OCI-LY7 (cell line): Measurements from ENCODE around the gene PIRT. TPM values are rescaled to one million over a fixed set of nuclear protein-coding genes. Genes with fewer than 3 reads are reported as not detected.

Experiments used
- BruUV-seq: library from RNA; stranded (reverse); fragments of 400-500 nt; replicated peaks from 2 replicates; lab custom pipeline; 2021; lab: Mats Ljungman, UMichigan
- CTCF ChIA-PET: fragments of 300-600 bp; sonication (Branson Sonifier 250); formaldehyde crosslinking; loops from one replicate; lab custom pipeline; 2022; ENCODE audit warnings: antibody characterized with exemption; ENCODE audit not compliant: unreplicated experiment; lab: Charles Lee
- POLR2A ChIA-PET: fragments of 300-600 bp; sonication (Branson Sonifier 250); formaldehyde crosslinking; loops from one replicate; lab custom pipeline; 2022; ENCODE audit warnings: antibody characterized with exemption; lab: Charles Lee
- DNase-seq: peaks from one replicate; pipeline ENCODE4 v3.0.0-alpha.2; 2015; ENCODE audit warnings: low spot score
- H2AFZ ChIP-seq: fragments of 200-600 bp; sonication (generic), shearing (Covaris generic); 2 replicates; pipeline ENCODE4 v1.6.1; 2014; ENCODE audit warnings: mild to moderate bottlenecking, antibody characterized with exemption, low read length, moderate library complexity
- H3K27ac ChIP-seq: fragments of 200-600 bp; sonication (generic); 2 replicates; pipeline ENCODE4 v1.5.1; 2014; ENCODE audit warnings: mixed run types, low read depth, mild to moderate bottlenecking, moderate library complexity, low read length, inconsistent platforms; ENCODE audit not compliant: poor library complexity, severe bottlenecking
- H3K36me3 ChIP-seq: fragments of 200-600 bp; sonication (generic); 2 replicates; pipeline ENCODE4 v1.6.1; 2014; ENCODE audit warnings: mild to moderate bottlenecking, antibody characterized with exemption, low read length, moderate library complexity, mixed read lengths; ENCODE audit not compliant: insufficient read depth
- H3K4me1 ChIP-seq: fragments of 200-600 bp; sonication (generic); 2 replicates; pipeline ENCODE4 v1.5.1; 2014; ENCODE audit warnings: mild to moderate bottlenecking, low read length; ENCODE audit not compliant: insufficient read depth, poor library complexity, severe bottlenecking
- H3K4me2 ChIP-seq: fragments of 200-600 bp; sonication (generic); 2 replicates; pipeline ENCODE4 v1.6.1; 2014; ENCODE audit warnings: mild to moderate bottlenecking, low read length
- H3K4me3 ChIP-seq: fragments of 200-600 bp; sonication (generic); 2 replicates; pipeline ENCODE4 v1.5.1; 2014; ENCODE audit warnings: mild to moderate bottlenecking, low read depth, low read length; ENCODE audit not compliant: poor library complexity, severe bottlenecking
- H3K79me2 ChIP-seq: fragments of 200-600 bp; sonication (generic); 2 replicates; pipeline ENCODE4 v1.6.1; 2016; ENCODE audit warnings: low read depth, mild to moderate bottlenecking, low read length, moderate library complexity, mixed read lengths; ENCODE audit not compliant: insufficient read depth
- H3K9me2 ChIP-seq: fragments of 200-600 bp; sonication (generic); 2 replicates; pipeline ENCODE4 v1.6.1; 2016; ENCODE audit warnings: mild to moderate bottlenecking, low read length, mixed read lengths; ENCODE audit not compliant: insufficient read depth
- H3K9me3 ChIP-seq: fragments of 200-600 bp; sonication (generic); 2 replicates; pipeline ENCODE4 v1.6.1; 2014; ENCODE audit warnings: mild to moderate bottlenecking, mixed run types, low read length, mixed read lengths
- H4K20me1 ChIP-seq: fragments of 200-600 bp; sonication (generic); 2 replicates; pipeline ENCODE4 v1.6.1; 2014; ENCODE audit warnings: mild to moderate bottlenecking, antibody characterized with exemption, low read length, moderate library complexity, mixed read lengths; ENCODE audit not compliant: insufficient read depth
- EZH2phosphoT487 ChIP-seq: fragments of 200-600 bp; sonication (generic); IDR thresholded peaks from 2 replicates; pipeline ENCODE4 v1.6.1; 2018; ENCODE audit warnings: low read depth, borderline replicate concordance, mild to moderate bottlenecking, mixed run types, antibody characterized with exemption, low read length, moderate library complexity, mixed read lengths
- intact Hi-C: fragments of 100-400 bp; cut with micrococcal nuclease; formaldehyde crosslinking; loops from one replicate; pipeline ENCODE4 v1.10.0; 2022; ENCODE audit not compliant: unreplicated experiment
- total RNA-seq, 2 experiments: library from RNA; depleted of rRNA in 1 of 2; stranded (reverse); fragments of >200 nt in 1 of 2; shearing (Covaris generic) in 1 of 2; gene quantifications; 2 replicates each; pipeline ENCODE4 v1.2.3, GENCODE V29; 2014 to 2022
- TF ChIP-seq, protein P1 (sequence below): fragments of 200-600 bp; sonication (generic); conservative IDR thresholded peaks from 2 replicates; pipeline ENCODE4 v1.5.1; 2014; ENCODE audit warnings: mild to moderate bottlenecking, antibody characterized with exemption, low read length, moderate library complexity, mixed read lengths

The PIRT gene
- total RNA-seq, 2 experiments from 2014 or later: not detected

DNA sequence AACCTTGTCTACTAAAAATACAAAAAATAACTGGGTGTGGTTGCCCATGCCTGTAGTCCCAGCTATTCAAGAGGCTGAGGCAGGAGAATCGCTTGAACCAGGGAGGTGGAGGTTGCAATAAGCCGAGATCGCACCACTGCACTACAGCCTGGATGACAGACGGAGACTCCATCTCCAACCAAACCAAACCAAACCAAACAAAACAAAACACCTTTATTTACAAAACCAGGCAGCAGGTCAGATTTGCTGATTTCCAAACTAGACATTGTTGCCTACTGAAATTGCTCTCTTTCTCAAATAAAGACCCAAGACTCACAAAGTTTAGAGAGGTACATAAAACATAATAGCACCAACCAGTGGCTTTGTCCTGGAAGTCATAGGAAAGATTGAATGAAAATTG lies 28.3 kb downstream of the PIRT start:
- ChIA-PET CTCF (no interaction called here), POLR2A (no interaction called here)
- H3K4me2 ChIP-seq: no peak overlapping the region
- H3K9me2 ChIP-seq: no peaks in the 10 kb centered on the region
- TF ChIP-seq, protein P1, sequence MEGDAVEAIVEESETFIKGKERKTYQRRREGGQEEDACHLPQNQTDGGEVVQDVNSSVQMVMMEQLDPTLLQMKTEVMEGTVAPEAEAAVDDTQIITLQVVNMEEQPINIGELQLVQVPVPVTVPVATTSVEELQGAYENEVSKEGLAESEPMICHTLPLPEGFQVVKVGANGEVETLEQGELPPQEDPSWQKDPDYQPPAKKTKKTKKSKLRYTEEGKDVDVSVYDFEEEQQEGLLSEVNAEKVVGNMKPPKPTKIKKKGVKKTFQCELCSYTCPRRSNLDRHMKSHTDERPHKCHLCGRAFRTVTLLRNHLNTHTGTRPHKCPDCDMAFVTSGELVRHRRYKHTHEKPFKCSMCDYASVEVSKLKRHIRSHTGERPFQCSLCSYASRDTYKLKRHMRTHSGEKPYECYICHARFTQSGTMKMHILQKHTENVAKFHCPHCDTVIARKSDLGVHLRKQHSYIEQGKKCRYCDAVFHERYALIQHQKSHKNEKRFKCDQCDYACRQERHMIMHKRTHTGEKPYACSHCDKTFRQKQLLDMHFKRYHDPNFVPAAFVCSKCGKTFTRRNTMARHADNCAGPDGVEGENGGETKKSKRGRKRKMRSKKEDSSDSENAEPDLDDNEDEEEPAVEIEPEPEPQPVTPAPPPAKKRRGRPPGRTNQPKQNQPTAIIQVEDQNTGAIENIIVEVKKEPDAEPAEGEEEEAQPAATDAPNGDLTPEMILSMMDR: no peak
- TF ChIP-seq EZH2phosphoT487: no peak
- no peaks in the 10 kb centered on the region for H3K4me1 ChIP-seq
- no peak overlapping the region for H3K27ac ChIP-seq
- no TSS peak for BruUV-seq
- H3K9me3 ChIP-seq: no peaks in the 10 kb centered on the region
- no peak overlapping the region for H2AFZ ChIP-seq
- H3K4me3 ChIP-seq: no peak overlapping the region
- no peaks in the 10 kb centered on the region for H3K79me2 ChIP-seq
- DNase-seq: no peak
- intact Hi-C loops: no loop called here
- H4K20me1 ChIP-seq: no peaks in the 10 kb centered on the region
- H3K36me3 ChIP-seq: no peaks in the 10 kb centered on the region

GRCh38 chr17:10807704-10808128 lies 30.2 kb downstream of the PIRT start:
- Histone ChIP-seq H3K4me1 (no peaks in the 10 kb centered on the region), H3K9me2 (no peaks in the 10 kb centered on the region), H4K20me1 (no peaks in the 10 kb centered on the region), H3K9me3 (no peaks in the 10 kb centered on the region), H3K79me2 (no peaks in the 10 kb centered on the region), H3K4me3 (no peak overlapping the region), H3K27ac (no peak overlapping the region), H3K36me3 (no peaks in the 10 kb centered on the region), H2AFZ (no peak overlapping the region), H3K4me2 (no peak overlapping the region)
- ChIA-PET POLR2A (no interaction called here), CTCF (no interaction called here)
- no peak for TF ChIP-seq EZH2phosphoT487
- TF ChIP-seq, protein P1: no peak
- intact Hi-C loops: no loop called here
- DNase-seq: no peak
- no TSS peak for BruUV-seq

- TF ChIP-seq, protein P1: no peak
- no peak for TF ChIP-seq EZH2phosphoT487
- Histone ChIP-seq H3K36me3 (no peaks in the 10 kb centered on the region), H3K4me1 (no peaks in the 10 kb centered on the region), H3K9me3 (no peaks in the 10 kb centered on the region), H4K20me1 (no peaks in the 10 kb centered on the region), H3K27ac (no peak overlapping the region), H3K79me2 (no peaks in the 10 kb centered on the region), H3K4me3 (no peak overlapping the region), H3K4me2 (no peak overlapping the region), H3K9me2 (no peaks in the 10 kb centered on the region), H2AFZ (no peak overlapping the region)
- CTCF ChIA-PET: no interaction called here
- intact Hi-C loops: no loop called here
- POLR2A ChIA-PET: no interaction called here
- no peak for DNase-seq
- BruUV-seq: no TSS peak
These were observed 31.2 kb downstream of the PIRT start for GRCh38 chr17:10806545-10807262.
